Activated CD4-positive, alpha-beta T cell treated with anti-CD3 and anti-CD28 coated beads for 1 hour (primary cell): ENCODE data around the gene ABCG1.

ENCODE experiments used
- DNase-seq: peaks from one replicate; pipeline ENCODE4 v3.0.0-alpha.2; 2020

Gene ABCG1

DNA sequence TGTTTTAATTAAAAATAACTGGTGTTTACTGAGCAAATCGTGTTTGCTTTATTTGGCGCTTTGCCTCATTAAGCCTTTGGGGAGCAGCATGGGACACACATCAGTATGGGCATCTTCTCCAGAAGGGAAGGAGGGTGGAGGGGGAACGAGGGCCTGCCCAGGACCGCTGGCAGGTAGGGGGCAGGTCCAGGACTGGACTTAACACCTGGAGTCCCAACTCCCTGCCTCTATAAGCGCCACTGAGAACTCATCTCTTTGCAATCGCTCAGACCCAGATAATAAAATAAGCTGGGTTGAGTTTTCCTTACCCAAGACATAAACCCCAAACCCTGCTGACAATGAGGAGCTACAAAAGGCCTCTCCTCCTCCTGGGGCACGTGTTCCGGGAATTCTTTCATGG, 15.1 kb downstream of the ABCG1 start:
- DNase-seq, result no peak

GRCh38 chr21:42234464-42235241, 15.7 kb downstream of the ABCG1 start:
- peak; percentile 65 for DNase-seq

- no peak for DNase-seq
Measured at GRCh38 chr21:42235593-42235992, 16.7 kb downstream of the ABCG1 start.

DNA sequence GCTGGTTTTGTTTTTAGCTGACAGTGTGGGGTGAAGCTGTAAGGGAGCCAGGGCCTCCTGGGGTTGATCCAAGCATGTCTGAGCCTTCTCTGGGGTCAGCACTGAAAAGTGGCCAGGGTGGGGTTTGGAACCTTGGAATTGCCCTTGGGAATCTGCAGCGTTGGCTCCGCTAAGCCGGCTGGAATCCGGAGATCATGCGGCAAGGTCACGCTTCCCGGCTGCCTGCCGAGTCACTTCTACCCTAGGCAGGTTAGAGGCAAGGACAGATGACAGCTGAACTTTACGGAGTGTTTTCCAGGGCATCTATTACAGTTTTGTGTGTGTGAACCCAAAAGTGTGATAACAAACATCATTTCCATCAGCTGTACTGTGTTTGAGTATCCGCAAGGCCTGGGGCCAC, 17.1 kb downstream of the ABCG1 start:
- no peak for DNase-seq

- DNase-seq, result no peak
Measured at GRCh38 chr21:42236693-42237092, 17.8 kb downstream of the ABCG1 start.

GRCh38 chr21:42237161-42237560, 18.2 kb downstream of the ABCG1 start:
- no peak for DNase-seq

DNA sequence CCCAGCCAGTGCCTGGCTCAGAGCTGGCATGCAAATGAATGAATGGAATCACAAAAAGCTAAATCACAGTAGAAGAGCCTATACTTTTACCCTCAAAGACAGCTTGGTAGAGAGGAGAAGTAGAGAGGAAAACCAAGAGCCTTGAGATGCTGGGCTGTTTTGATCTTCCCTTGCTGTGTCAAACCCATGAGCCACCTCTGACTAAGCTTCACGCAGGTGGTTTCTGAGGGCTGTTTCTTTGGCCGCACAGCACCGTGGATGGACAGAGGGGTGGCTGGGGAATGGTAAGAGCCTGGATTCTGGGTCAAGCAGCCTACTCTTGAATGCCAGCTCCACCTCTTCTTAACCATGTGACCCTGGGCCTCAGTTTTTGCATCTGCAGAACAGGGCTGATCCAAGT, 18.6 kb downstream of the ABCG1 start:
- DNase-seq, result no peak

GRCh38 chr21:42238185-42238934, 19.4 kb downstream of the ABCG1 start:
- DNase-seq, result peak; percentile 17

- DNase-seq, result no peak
Measured at GRCh38 chr21:42239556-42239955, 20.6 kb downstream of the ABCG1 start.

- DNase-seq, result no peak
Measured at GRCh38 chr21:42239973-42240372, 21.0 kb downstream of the ABCG1 start.

GRCh38 chr21:42242611-42243010, 23.7 kb downstream of the ABCG1 start:
- DNase-seq, result no peak

DNA sequence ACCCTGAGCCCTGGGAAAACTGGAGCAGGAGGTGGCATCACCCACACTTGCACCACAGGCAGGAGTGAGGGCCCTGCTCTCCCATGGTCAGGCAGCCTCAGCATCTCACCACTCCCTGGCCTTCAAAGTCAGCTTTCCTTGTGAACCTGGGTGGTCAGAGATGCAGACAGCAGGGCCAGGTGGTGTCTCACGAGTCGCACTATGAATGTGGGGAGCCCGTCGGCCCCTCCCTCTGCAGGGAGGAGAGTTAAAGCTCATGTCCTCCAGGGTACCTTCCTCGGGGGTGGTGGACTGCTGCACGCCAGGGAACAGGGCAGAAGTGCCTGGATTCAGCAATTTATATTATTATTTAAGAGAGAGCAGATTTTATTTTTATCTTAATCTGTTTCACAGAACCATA, 24.1 kb downstream of the ABCG1 start:
- no peak for DNase-seq

GRCh38 chr21:42245331-42246193, 26.6 kb downstream of the ABCG1 start:
- DNase-seq, result no peak

GRCh38 chr21:42247716-42248115, 28.8 kb downstream of the ABCG1 start:
- DNase-seq, result no peak

- no peak for DNase-seq
Measured at GRCh38 chr21:42248241-42248640, 29.3 kb downstream of the ABCG1 start.

- DNase-seq, result no peak
Measured at GRCh38 chr21:42248783-42249597, 30.1 kb downstream of the ABCG1 start.

GRCh38 chr21:42250422-42251403, 31.8 kb downstream of the ABCG1 start:
- DNase-seq, result no peak

GRCh38 chr21:42251654-42252324, 32.8 kb downstream of the ABCG1 start:
- DNase-seq, result no peak

DNA sequence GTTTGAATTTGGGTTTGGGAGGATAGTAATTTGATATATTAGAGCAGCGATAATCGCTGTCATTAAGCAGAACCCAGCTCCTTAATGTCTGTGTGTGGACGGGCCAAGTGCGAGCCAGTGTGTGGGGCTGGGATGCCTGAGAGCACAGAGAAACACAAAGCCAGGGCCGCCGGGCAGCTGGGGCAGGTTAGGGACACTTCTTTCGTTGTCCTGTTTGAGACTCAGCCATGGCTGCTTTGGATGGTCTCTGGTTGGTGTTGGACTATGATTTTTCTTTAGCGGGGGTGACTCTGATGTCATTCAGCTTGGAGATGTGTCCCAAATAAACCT, 33.4 kb downstream of the ABCG1 start:
- no peak for DNase-seq

DNA sequence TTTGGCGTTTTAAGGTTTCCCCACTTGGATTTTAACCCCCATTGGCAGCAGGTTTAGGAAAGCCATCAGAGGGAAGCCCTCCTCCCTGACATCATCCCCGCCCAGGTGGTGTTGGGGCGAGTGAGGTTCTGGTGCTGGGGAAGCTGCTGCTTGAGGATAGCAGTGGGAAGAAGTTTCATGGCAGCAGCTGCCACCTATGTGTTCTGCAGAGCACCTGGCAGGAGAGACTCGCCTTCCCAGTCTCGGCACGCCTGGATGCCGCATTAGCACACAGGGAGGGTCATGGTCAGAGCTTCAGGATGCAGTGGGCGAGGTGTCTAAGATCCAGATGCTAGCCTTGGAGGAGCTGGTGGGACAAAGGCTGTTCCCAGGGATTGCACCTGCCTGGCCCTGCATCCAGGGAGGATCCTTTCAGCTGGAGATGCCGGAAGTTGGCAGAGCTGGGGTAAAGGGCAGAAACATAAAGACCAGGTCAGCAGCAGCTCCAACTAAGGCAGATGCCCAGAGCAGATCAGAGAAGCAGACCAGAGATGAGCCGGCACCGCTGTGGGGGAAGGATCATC, 33.9 kb downstream of the ABCG1 start:
- DNase-seq, result no peak

DNA sequence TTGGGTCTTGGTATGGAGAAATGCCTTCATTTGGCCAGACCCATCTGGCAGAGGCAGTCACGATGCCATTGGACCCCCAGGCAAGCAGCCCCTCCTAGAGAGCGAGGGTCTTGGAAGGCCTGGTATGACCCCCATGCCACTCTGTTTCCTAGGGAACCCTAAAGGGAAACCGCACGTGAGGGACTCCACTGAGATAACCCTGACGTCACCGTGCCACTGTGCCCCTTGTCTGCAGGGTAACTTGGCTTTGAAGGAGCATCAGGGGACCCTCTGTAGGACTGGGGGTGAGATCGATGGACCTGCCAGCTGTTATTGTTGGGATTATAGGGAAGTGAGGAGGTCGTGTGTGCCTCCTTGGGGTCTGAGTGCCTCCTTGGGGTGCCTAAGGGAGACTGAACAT, 34.5 kb downstream of the ABCG1 start:
- DNase-seq, result no peak
